Measurements from ENCODE around the gene AFAP1.

Gene AFAP1

GRCh38 chr4:7939377-7940108 is at the start of gene AFAP1:
Gene AFAP1, minus strand, starts transcription at chr4:7939861. Its CDS starts 67,783 bp downstream, at chr4:7872078.
- DNase-seq (ENCODE audit: low read depth) = peak; percentile 86

- DNase-seq (ENCODE audit: low read depth) = no peak
Observed at GRCh38 chr4:7988437-7988836, 48.8 kb upstream of the AFAP1 start.

DNA sequence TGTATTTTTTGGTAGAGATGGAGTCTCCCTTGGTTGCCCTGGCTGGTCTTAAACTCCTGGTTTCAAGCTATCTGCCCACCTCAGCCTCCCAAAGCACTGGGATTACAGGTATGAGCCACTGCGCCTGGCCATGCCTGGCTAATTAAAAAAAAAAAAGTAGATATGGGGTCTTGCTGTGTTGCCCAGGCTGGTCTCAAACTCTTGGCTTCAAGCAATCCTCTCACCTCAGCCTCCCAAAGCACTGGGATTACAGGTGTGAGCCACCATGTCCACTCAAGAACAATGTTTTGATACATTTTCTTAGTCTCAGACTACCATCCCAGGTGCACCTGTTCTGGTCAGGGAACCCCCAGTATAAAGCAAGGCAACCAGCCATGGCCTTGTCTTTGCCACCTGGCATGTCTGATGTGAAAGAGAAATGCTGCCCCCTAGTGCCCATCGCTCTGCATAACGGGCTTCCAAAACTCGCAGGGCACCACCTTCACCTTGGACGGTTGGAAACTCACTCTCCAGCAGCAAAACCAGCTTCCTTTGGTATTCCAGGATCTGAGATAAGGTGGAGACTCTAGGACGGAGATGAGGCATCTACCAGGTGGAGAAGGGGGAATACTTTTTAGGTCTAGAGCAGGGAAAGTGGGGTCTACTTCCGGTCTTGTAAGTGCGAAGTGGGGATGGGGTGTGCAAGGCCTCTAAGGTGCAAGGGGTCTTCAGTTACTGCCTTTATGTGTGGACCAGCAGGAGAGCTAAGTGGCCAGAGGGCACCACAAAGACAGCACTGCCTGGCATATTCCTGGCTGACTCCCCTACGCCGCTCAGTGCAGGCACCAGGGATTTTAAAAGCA is 47.7 kb upstream of the AFAP1 start:
- DNase-seq (ENCODE audit: low read depth) = peak; percentile 62

GRCh38 chr4:7985891-7986441 is 46.3 kb upstream of the AFAP1 start:
- DNase-seq (ENCODE audit: low read depth) = no peak

GRCh38 chr4:7985072-7985471 is 45.4 kb upstream of the AFAP1 start:
- DNase-seq (ENCODE audit: low read depth) = no peak

- DNase-seq (ENCODE audit: low read depth) = no peak
Observed at GRCh38 chr4:7984286-7984925, 44.7 kb upstream of the AFAP1 start.

- no peak for DNase-seq (ENCODE audit: low read depth)
Observed at GRCh38 chr4:7983296-7983695, 43.6 kb upstream of the AFAP1 start.

- no peak for DNase-seq (ENCODE audit: low read depth)
Observed at GRCh38 chr4:7981738-7982394, 42.2 kb upstream of the AFAP1 start.

GRCh38 chr4:7980036-7980435 is 40.4 kb upstream of the AFAP1 start:
- DNase-seq (ENCODE audit: low read depth) = no peak

GRCh38 chr4:7979652-7979968 is 39.9 kb upstream of the AFAP1 start:
- no peak for DNase-seq (ENCODE audit: low read depth)

DNA sequence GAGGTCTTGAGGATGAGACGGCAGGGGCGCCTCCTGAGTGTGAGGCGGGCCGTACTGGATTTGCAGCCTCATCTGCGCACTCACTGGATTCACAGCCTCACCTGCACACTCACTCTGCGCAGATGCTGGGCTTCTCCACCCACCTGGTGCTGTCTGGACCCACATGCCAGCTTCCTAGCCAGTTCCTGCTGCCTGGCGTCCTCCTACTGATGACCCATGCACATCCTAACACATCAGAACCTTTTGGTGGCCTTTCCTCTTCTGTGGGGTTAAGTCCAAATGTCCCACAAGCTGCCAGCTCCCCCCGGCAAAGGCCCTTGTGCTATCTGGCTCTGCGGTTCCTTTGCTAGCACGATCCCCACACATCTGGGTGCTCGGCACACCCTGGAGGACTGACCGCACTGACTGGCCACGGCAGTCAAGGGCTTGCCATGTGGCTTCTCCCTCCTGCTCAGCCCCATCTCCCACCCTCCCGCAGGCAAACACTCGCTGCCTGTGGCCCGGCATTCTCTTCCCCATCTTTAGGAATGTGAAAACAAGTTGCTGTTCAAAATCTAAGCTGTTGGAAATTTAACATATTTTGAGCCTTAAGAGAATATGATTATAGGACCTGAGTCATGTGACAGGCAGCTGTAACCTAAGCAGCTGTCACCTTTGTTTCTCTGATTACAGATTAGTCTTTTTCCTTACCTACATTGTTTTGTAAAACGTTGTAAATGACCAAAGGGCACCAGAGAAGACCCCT is 39.4 kb upstream of the AFAP1 start:
- DNase-seq (ENCODE audit: low read depth) = no peak

GRCh38 chr4:7978489-7978888 is 38.8 kb upstream of the AFAP1 start:
- DNase-seq (ENCODE audit: low read depth) = no peak

- DNase-seq (ENCODE audit: low read depth) = no peak
Observed at GRCh38 chr4:7976634-7977033, 37.0 kb upstream of the AFAP1 start.

GRCh38 chr4:7976025-7976424 is 36.4 kb upstream of the AFAP1 start:
- no peak for DNase-seq (ENCODE audit: low read depth)

DNA sequence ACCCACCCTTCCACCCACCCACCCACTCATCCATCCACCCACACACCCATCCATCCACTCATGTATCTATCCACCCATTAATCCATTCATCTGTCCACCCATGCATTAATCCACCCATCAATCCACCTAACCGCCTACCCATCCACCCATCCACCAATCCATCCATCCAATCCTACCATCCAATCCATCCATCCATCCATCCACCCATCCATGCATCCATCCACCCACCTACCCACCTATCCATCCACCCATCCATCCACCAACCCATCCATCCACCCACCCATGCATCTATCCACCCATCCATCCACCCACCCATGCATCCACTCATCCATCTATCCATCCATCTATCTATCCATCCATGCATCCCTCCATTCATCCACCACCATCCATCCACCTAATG is 34.8 kb upstream of the AFAP1 start:
- no peak for DNase-seq (ENCODE audit: low read depth)

- no peak for DNase-seq (ENCODE audit: low read depth)
Observed at GRCh38 chr4:7973545-7973981, 33.9 kb upstream of the AFAP1 start.

GRCh38 chr4:7971881-7972500 is 32.3 kb upstream of the AFAP1 start:
- no peak for DNase-seq (ENCODE audit: low read depth)

DNA sequence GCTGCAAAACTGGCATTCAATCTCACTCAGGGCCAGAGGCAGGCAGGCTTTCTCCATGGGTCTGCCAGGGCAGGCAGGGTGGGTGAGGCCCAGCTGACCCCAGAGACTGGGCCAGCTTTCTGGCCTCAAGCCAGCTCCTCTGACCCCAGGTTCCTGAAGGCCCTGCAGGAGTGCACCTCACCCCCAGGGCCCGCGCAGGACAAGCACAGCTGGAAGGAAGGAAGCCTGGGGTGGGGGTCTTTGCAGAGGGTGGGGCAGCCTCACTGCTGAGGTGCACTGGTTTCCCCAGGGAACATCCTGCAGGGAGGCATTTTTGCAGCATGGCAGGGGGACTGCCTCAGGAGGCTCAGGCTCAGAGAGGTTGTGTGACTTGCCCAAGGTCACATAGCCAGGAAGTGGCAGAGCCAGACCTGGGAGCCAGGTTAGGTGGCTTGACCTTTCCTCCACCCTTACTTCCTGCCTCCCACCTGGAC is 31.5 kb upstream of the AFAP1 start:
- no peak for DNase-seq (ENCODE audit: low read depth)

DNA sequence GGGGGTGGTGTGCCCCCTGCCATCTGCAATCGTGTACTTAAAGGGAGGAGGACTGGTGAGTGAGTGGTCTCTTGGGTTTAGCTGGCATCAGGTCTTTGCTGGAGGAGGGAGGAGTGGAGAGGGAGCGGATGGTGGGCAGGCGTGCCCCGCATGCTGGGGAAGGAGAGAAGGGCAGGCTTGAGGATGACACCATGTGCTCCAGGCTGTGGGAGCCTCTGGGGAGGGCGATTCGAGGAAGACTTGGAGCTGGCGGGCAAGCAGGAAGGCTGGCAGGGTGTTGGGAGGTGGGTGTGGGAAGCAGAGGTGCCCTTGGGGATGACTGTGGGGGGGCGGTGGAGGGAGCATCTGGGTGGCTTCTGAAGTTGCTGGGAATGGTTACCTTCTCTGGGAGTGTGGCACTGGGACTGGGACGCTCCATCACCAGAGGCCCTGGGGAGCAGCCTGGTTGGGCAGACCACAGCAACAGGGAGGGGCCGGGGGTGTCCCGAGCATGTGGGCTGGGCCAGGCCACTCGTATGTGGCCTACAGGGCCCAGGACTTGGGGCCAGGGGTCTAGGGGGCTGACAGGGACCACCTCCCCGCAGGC is 30.8 kb upstream of the AFAP1 start:
- DNase-seq (ENCODE audit: low read depth) = no peak

GRCh38 chr4:7968262-7968896 is 28.7 kb upstream of the AFAP1 start:
- no peak for DNase-seq (ENCODE audit: low read depth)

All from stimulated activated CD4-positive, alpha-beta T cell treated with anti-CD3 and anti-CD28 coated beads, Interleukin-2, amount 100 ng/mL, for 4 hours (primary cell).